GM19240 (cell line): ENCODE results near the gene DEPDC5.
A peak's percentile ranks its signal among the peaks of the same experiment; 100 is the strongest.

Experiments used
- DNase-seq: peaks from one replicate; pipeline ENCODE4 v3.0.0; 2011; ENCODE audit warnings: low spot score; ENCODE audit not compliant: insufficient read length

Gene DEPDC5

DNA sequence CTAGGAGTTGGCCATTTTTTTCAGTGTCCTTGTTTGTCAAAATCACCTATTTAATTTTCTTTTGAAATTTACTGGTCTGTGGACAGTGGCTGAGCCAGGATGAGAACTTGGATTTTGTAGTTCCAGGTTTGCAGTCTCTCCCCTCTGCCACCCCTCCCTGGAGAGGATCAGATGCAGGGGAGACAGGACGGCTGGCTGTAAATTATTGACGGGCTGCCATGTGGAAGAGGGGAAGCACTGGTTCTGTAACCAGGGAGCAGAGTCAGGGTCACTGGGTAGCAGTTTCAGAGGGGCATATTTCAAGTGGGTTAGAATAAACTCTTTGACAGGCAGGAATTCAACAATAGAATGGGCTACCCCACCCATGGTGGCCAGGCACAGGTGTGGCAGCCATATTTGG, 169.9 kb downstream of the DEPDC5 start:
- DNase-seq, result no peak

GRCh38 chr22:31925056-31925455, 171.2 kb downstream of the DEPDC5 start:
- no peak for DNase-seq

GRCh38 chr22:31926024-31926423, 172.2 kb downstream of the DEPDC5 start:
- DNase-seq, result no peak

DNA sequence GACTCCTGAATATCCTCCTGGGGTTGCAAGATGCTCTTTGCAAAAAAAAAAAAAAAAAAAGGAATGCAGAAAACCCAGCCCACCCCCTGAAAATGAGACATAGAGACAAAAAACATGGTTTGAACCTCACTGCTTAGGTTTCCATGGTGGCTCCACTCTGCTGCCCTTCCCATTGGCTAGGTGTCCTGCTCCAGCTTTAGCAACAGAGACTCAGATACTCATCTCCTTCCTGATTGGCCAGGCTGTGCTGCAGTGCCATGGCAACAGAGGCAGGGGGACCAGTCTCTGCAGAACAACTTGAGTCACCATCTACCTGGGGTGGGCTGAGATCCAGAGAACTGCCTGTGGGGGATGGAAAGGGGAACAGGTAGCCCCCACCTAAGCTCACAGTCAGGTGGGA, 173.2 kb downstream of the DEPDC5 start:
- DNase-seq, result no peak

DNA sequence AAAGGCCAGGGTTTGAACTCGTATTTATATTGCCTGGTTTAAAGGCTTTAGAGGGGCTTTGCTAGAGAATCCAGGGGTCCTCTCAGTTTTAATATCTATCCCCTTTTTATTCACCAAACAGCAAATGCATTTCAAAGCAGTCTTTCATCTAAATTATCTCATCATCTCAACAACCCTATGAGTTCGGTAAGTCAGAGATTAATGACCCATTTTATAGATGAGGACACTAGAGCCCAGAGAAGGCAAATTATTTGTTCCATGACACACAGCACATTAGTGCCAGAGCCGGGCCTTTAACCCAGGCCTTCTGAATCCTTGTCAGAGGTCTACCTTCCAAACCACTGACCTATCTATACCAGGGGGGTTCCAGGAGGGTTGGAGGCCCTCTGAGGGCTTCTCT, 173.7 kb downstream of the DEPDC5 start:
- DNase-seq, result no peak

DNA sequence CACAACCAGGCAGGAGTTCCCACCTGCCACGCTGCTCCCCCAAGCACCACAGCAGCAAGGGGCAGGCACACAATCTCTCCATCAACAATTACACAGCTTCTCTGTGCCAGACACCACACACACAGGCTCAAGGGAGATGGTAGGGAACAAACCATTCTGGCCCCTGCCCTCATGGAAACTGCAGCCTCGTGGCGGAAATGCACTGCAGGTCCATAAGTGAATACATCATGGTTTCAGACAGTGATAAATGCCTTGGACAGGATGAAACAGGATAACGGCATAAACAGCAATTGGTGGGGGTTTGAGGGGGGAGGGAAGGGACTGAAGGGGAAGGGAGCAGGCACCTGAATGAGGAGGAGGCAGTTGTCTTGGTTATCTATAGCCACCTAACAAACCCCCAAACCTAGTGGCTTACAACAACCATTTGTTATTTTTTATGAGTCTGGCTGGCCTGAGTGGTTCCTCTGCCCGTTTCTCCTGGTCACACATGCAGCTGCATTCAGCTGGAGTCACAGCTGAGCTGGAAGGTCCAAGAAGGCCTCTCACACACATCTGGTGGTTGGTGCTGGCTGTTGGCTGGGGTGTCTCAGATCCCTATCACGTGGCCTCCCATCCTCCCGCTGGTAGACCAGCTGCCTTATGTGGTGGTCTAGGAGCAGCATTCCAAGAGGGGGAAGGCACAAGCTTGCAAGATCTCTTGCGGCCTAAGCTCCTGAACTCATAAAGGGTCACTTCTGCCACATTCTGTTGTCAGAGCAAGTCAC, 175.5 kb downstream of the DEPDC5 start:
- no peak for DNase-seq

- no peak for DNase-seq
Observed at GRCh38 chr22:31932863-31933262, 179.0 kb downstream of the DEPDC5 start.

DNA sequence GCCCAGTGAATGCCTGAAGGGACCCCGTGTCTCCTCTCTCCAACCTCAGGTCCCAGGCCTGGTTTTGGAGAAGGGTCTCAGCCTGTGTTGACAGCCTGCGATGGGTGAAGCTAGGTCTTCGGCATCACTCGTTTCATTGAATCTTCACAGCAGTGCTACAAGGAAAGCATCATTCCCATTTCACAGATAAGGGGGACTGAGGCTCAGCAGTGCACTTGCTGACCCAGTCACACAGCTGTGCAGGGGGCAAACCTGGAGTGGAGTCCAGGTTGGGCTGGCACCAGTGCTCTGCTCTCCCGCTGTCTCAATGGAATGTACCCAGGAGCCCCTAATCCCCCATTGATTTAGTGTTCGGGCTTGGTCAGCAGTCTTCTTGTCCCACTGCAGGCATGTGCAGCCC, 179.6 kb downstream of the DEPDC5 start:
- DNase-seq, result no peak

GRCh38 chr22:31933816-31934482, 180.1 kb downstream of the DEPDC5 start:
- no peak for DNase-seq

DNA sequence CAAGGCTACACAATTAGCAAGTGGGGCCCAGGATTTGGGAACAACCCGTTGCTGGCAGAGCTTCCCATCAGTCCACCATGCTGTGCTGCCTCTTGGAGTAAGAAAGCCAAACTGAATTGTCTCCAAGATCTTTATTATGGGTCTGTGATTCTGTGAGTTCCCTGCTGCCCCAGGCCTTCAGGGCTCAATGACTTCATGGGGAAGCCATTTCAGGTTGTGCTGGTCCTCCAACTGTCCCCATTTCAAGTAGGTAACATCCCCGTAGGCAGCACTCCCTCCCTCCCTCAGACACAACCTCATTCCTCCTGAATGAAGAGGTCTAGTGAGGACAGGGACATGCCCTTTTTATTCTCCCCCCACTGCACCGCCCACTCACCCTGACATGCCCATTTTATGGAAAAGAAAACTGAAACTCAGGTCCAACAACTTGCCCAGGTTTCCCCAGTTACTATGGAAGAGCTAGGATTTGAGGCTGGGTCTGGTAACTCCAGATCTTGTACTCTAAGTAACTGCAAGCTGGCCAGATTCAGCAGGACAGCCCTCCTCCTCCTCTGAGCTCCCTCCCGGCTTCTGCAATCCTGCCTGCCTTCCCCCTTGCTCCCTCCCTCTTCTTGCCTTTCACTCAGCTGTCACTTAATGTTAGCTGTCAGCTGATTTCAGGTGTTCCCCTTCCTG, 182.3 kb downstream of the DEPDC5 start:
- DNase-seq, result no peak

DNA sequence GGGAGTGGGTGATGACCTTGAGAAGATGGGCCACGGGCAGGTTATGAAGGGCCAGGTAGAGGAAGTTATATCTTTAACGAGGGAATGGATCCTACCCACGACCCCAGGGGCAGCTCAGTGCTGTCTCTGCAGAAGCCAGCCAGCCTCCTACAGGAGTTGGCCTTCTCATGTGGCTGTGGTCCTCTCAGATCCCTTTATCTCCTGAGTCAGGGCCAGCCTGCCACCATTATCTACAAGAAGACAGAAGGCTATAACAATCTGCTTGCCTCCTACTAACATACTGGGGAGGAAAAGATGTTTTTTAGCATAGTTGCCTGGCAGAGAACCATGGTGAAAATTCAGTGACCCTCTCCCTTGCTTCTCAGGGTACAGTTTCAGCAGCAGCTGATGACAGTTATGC, 183.5 kb downstream of the DEPDC5 start:
- no peak for DNase-seq

GRCh38 chr22:31938296-31938695, 184.5 kb downstream of the DEPDC5 start:
- DNase-seq, result no peak

- DNase-seq, result no peak
Observed at GRCh38 chr22:31940506-31940905, 186.7 kb downstream of the DEPDC5 start.

- no peak for DNase-seq
Observed at GRCh38 chr22:31942091-31942490, 188.3 kb downstream of the DEPDC5 start.

GRCh38 chr22:31943206-31943977, 189.6 kb downstream of the DEPDC5 start:
- no peak for DNase-seq

DNA sequence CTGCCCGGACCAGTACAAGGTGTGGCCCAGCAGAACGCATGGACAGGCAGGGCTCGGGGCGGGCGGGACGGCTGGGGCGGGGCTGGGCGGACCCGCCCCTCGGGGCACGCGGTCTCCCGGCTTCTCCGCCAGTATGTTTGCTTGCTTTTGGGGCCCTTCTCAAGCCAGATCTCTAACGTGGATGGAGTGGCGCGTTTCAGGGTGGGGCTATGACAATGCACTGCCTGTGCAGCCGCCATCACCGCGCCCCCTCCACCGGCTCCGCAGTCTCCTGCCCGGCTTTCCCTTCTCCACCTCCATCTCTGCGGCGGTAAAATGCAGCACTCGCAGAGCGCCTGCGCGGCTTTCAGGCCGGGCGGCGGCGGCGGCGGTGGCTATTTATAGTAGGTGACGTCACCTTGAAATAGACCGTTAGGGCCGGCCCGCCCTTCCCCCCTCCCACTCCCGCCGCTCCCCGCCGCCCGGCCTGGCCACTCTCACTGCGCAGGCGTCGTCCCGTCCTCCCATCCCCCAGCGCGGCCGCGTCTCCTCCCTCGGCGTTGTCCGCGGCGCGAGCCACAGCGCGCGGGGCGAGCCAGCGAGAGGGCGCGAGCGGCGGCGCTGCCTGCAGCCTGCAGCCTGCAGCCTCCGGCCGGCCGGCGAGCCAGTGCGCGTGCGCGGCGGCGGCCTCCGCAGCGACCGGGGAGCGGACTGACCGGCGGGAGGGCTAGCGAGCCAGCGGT, 190.3 kb downstream of the DEPDC5 start, which contains the start of gene YWHAH:
YWHAH (plus strand) TSS at position 558 of the 722 bp plus-strand sequence. CDS start 199 bp downstream, outside the sequence.
- DNase-seq, result peak; percentile 81

DNA sequence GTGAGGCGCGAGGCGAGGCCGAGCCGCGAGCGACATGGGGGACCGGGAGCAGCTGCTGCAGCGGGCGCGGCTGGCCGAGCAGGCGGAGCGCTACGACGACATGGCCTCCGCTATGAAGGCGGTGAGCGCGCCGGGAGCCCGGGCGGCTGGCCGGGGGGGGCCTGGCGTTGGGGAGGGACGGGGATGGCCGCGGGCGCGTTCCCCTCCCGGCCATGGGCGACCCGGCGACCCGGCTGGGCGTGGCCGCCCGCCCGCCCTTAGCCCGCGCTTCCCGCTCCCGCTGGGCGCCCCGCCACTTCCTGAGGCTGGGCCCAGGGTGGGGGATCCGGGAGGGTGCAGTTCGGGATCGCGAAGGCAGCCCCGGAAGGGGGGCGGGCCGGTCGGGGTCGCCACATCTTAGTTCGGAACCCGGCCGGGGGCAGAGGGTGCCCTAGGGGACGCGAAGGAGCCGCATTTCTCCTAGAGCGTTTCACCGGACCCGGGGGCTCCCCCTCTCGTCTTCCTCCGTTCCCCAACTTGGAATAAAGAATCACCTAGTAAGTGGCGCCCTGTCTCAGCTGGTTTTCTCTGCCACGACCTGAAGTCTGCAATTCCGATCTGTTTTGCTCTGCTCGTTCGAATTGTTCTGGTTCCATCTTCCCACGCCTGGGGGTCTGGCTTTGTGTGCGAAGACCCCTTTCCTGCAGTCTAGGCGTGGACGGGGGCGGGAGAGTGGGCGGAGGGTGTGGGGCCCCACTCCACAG, 191.1 kb downstream of the DEPDC5 start:
- no peak for DNase-seq

GRCh38 chr22:31945443-31945855, 191.6 kb downstream of the DEPDC5 start:
- no peak for DNase-seq

- no peak for DNase-seq
Observed at GRCh38 chr22:31945971-31946680, 192.3 kb downstream of the DEPDC5 start.

- no peak for DNase-seq
Observed at GRCh38 chr22:31947296-31947695, 193.5 kb downstream of the DEPDC5 start.
